Posterior vena cava (tissue), 2 donors: ENCODE results near the gene HPCAL4. TPM values are rescaled to one million over a fixed set of nuclear protein-coding genes. Genes with fewer than 3 reads are reported as not detected.

Experiments
- DNase-seq: peaks from one replicate; pipeline ENCODE4 v3.0.0-alpha.2; 2020; ENCODE audit warnings: low spot score
- intact Hi-C, 2 donors: fragments of 100-400 bp; cut with DNase I; formaldehyde crosslinking; loops; one replicate each; pipeline versions ENCODE4 v1.14.1 to v1.14.2; 2022 to 2023
- long read RNA-seq, 2 donors: library from polyadenylated mRNA; unstranded; transcript quantifications; one replicate each; pipeline ENCODE4 v2.0.0, GENCODE V29; 2020 to 2021
- total RNA-seq, 2 donors: library from RNA; stranded (reverse); fragmentation: NEBNext Ultra II Directional; extraction: Animal tissue kit (Norgen Biotek cat#: 25700); gene quantifications; one replicate each; pipeline ENCODE4 v1.2.1, GENCODE V29; 2021
- donor health status: DM: yes; HTN: yes; CAD: no.
- donor health status: DM: yes; HTN: yes; CAD: no.

Gene HPCAL4
- total RNA-seq, result under 1 TPM in 1 of 2 donors, not detected in 1; 0.09 TPM
- long read RNA-seq, donor 1, result 0 reads
- long read RNA-seq, donor 2, result 0 reads

DNA sequence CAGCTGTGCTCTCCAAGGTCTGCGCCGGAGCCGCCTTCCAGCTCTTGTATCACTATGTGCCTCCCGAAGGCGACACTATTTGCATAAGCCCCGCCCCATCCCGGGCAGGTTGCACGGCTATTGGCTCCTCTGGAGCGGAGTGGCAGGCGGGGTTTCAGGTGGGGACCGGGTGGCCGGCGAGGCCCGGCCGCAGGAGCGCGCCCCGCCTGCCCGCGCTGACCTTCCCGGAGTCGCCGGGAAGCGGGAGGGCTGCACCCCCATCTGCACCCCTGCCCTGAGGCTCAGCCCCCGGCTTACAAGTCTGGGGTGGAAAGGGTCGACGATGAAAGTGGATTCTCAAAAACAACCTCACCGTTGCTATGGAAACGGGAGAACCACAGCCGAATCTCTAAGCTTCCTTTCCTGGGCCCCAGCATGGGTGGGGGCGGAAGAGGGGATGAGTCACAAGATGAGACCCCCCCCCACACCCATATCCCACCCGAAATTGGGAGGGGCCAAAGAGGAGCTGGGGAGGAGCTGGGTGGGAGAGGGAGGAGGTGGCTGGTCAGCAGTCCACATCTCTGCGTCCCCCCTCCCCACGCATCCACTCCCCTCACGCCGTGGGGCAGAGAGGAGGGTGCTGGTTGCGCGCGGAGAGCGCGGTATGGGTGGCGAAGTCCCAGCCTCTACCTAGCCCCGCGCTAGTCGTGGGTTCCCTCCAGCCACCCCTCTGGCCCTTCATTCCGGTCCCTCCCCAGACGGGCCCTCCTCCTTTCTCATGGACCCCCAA, at the start of gene HPCAL4:
Gene HPCAL4 (minus strand): TSS at position 51 of the 769 bp plus-strand sequence. CDS start 6,830 bp downstream, outside the sequence.
- peak; percentile 94 for DNase-seq
- intact Hi-C loops, result no loop called here

DNA sequence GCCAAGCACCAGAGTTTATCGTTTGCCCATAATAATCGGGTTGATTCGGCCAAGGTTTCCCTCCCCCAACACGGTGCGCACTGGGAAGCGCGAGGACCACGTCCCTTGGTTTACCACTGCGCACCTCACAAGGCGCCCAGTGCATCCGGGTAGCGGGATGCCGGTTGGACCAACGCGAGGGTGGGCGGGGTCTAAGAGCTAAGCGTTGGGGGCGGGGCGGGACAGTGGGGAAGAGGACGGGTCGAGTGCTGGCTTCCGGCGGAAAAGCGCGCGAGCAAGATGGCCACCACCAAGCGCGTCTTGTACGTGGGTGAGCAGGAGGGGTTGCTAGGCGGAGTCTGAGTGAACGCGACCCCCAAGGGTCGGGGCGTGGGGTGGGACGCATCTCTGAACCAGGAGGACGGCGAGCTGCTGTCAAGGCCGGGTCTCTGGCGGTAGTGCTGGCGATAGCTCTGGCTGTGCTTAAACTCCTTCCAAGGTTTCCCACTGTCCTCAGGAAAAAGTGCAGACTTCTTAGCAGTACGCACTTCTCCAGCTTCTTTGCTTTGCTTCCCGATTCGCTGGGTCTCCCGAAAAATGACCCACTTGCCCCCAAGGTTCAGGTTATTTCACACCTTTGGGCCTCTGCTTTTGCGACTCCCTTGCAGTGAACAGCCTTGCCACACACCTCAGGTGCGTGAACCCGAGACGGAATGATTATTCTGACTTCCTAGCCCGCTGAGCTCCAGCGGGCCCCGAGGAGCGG, 47.6 kb upstream of the HPCAL4 start, which contains the start of gene PPIE:
Gene PPIE (plus strand): TSS at position 261 of the 745 bp plus-strand sequence. CDS start 19 bp downstream, at position 280.
- peak; percentile 99 for DNase-seq
- intact Hi-C loops, result no loop called here

DNA sequence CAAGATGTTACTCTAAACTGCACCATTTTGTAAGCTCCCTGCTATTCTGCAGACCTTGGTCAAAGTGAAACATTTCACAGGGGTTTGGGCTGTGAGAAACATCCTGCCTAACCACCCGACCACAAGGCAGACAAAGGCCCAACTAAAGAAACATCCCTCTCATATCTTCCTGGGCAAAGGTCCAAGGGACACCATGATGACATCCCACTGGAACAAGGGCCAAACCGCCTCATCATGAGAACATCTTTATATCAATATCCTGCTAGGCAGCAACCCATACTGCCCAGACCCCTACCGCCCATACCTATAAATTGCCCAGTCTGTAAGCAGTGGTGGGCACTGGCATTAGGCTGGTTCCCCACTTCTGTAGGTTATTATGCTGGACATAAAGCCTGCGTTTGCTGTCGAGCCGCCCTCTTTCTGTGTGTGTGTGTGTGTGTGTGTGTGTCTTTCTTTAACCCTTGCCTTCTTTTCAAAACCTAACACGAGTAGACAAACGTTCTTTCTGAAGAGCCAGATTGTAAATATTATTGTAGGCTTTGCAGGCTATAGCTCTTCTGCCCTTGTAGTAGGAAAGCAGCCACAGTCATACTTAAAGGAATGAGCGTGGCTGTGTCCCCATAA, 46.4 kb upstream of the HPCAL4 start:
- no peak for DNase-seq
- intact Hi-C loops, result no loop called here

DNA sequence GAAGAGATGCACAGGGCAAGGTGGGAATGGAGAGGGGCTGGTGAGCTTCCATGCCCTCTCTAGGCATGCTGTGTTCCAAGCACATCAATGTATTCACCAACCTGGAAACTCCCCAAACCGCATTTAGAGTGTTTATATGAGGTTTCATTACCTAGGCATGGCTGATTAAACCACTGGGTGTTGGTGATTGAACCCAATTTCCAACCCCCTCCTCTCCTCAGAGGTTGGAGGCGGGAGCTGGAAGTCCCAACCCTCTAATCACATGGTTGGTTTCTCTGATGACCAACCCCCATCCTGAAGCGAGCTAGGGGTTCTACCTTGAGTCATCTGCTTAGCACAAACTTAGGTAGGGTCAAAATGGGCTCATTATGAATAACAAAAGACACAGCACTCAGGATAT, 44.5 kb upstream of the HPCAL4 start:
- intact Hi-C loops, result no loop called here
- DNase-seq, result no peak

DNA sequence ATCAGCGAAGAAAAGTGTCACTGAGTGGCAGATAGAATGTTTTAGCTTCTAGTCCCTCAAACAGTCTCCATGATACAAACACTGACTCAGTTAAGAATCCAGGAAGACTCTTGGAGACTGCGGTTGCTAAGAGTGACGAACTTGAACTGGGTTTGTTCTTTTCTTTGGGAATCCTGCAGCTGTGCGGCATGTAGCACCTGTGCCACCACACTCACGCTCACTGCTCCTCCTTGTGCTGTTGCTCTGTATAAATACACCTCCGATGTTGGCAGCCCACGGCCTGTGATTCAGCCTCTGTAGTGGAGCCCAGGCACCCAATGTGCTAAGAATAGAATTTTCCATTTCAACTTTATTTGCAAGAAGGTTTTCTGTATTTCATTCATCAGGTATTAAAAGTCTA, 41.9 kb upstream of the HPCAL4 start:
- no peak for DNase-seq
- intact Hi-C loops, result no loop called here

DNA sequence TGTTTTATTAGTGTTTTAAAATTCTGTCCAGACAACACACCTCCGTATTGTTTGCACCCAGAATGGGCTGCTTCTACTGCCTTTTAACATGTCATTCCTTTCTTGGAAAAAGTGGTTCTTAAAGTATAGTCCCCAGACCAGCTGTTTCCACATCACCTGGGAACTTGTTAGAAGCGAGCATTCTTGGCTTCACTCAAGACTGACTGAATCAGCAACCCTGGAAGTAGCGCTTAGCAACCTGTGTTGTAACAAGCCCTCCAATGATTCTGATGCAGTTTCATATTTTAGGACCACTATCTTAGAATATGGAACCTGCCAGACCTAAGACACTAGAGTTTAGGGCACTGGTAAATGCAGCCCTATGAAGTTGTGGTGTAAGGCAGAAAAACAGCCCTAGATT, 41.5 kb upstream of the HPCAL4 start:
- DNase-seq, result no peak
- intact Hi-C loops, result no loop called here

DNA sequence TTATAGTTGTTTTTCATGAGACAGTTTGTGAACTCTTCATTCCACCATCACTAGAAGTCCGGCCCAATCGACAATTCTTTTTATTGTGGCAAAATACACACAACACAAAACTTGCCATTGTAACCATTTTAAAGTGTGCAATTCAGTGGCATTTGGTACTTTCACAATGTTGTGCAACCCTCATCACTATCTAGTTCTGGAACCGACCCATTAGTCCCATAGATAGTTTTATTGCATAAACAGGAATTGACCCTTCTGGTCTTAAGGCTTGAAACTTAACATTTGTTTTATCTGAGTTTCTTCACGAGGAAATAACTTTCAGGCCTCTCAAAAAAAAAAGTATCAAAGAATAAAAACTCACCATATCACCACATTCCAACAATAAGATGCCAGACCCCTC, 38.6 kb upstream of the HPCAL4 start:
- intact Hi-C loops, result loop anchor here in 1 of 2 donors (10.0 kb wide), 1 partner anchor 125 kb away; no protein-coding TSS in a partner anchor

DNA sequence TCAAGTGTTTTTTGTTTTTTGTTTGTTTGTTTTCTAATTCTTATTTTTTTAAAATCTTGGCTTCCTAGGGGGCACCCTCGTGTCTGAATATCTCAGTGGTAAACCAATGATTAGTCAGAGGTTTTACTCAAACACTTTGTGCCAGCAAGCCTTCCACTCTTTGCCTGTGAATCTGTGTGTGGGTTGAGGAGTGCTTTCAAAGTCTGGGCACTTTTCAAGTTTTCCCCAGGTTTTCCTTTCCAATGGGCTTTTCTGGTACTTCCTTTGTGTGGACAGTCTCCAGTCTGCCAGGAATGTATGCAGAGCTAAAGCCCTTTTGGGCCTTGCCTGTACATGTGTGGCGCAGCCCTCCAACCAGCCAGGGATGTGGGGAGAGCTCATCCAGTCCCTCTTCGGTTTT, 37.8 kb upstream of the HPCAL4 start:
- intact Hi-C loops, result loop anchor here in 1 of 2 donors (10.0 kb wide), 1 partner anchor 124 kb away; no protein-coding TSS in a partner anchor
- no peak for DNase-seq

More for the DNA sequence above, 38.6 kb upstream of the HPCAL4 start:
- DNase-seq, result no peak

DNA sequence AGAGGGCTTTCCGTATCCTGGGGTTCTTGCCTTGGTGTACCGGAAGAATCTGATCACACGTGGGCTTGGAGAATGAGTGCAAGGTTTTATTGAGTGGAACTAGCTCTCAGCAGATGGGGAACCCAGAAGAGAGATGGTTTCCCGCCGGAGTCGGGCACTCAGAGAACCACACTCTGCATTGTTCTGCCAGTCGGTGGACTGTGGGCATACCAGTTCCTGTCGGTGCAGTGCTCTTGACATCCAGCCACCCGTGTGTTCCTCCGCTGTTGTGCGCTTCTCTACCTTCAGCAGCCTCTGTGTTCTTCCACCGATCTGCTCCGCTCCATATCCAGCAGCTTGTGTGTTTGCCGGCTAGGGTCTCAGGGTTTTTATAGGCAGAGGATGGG, 36.7 kb upstream of the HPCAL4 start:
- DNase-seq, result no peak
- intact Hi-C loops, result loop anchor here in 1 of 2 donors (10.0 kb wide), 1 partner anchor 123 kb away; no protein-coding TSS in a partner anchor

DNA sequence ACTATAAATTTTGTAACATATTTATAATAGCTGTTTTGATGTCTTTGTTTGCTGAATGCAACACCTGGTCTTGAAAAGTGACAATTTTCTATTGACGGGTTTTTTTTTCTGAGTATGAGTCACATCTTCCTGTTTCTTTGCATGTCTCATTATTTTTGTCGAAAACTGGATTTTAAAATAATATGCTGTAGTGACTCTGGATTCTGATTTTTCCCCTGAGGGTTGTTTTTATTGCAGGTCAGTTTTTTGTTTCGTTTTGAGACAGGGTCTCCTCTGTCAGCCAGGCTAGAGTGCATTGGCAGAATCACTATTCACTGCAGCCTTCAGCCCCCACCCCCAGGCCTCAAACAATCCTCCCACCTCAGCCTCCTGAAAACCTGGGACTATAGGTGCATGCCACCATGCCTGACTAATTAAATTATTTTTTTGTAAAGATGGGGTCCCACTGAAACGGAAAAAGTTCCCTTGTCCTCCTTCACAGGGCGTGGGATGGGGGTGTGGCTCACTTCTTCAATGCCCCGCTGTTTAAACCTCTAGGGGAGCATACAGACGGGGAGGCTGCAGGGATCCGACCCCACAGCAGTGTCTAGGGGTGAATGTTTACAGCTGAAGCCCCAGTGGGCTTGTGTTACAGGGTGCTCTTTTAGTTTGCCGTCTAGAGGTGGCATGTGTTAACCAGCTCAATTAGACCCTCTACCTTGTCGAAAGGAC, 36.1 kb upstream of the HPCAL4 start:
- DNase-seq, result no peak
- intact Hi-C loops, result loop anchor here in 1 of 2 donors (10.0 kb wide), 1 partner anchor 123 kb away; no protein-coding TSS in a partner anchor

DNA sequence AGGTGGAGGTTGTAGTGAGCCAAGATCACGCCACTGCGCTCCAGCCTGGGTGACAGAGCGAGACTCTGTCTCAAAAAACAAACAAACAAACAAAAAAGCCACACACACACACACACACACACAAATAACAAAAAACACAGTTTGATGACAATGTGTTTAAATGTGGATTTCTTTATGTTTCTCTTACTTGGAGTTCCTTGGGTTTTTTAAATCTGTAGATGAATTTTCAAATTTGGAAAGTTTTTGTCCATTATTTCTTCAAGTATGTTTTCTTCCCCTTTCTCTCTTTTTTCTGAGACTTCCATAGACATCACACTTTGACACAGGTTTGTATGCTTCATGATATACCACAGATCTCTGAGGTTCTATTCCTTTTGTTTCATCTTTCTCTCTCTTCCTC, 35.4 kb upstream of the HPCAL4 start:
- intact Hi-C loops, result loop anchor here in 1 of 2 donors (10.0 kb wide), 1 partner anchor 122 kb away; no protein-coding TSS in a partner anchor
- no peak for DNase-seq

DNA sequence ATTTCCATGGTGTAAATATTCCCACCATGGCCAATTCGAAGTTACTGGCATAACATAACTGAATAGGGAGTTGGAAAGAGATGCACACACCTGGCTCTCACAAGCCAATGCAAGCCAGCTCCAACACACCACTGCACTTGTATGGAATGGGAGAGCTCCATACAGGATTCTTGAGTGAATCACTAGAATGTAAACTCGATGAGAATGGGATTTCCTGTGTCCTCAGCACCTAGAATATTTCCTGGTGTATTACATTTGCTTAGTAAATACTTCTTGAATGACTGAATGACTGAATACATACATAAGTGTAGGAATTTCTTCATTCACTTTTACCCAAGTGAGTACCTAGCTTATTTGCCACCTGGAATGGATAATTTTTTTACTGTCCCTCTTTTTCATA, 31.3 kb upstream of the HPCAL4 start:
- DNase-seq, result no peak
- intact Hi-C loops, result loop anchor here in 1 of 2 donors (10.0 kb wide), 1 partner anchor 118 kb away; no protein-coding TSS in a partner anchor

DNA sequence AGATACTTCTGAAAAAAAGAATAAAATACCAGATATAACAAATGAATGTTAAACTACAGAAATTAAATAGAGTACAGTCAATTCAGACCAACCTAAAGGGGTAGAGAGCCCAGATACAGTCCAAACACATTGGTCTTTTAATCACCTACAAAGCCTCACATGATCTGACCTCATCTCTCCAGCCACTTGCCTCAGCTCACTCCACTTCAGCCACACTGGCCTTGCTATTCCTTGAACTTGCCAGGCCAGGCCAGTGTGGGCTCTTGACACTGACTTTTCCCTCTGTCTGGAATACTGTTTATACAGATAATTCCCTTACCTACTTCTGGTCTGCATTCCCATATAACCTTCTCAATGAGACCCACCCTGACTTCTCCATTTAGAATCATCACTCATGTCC, 30.4 kb upstream of the HPCAL4 start:
- intact Hi-C loops, result loop anchor here in 1 of 2 donors (10.0 kb wide), 1 partner anchor 117 kb away; no protein-coding TSS in a partner anchor
- DNase-seq, result no peak

DNA sequence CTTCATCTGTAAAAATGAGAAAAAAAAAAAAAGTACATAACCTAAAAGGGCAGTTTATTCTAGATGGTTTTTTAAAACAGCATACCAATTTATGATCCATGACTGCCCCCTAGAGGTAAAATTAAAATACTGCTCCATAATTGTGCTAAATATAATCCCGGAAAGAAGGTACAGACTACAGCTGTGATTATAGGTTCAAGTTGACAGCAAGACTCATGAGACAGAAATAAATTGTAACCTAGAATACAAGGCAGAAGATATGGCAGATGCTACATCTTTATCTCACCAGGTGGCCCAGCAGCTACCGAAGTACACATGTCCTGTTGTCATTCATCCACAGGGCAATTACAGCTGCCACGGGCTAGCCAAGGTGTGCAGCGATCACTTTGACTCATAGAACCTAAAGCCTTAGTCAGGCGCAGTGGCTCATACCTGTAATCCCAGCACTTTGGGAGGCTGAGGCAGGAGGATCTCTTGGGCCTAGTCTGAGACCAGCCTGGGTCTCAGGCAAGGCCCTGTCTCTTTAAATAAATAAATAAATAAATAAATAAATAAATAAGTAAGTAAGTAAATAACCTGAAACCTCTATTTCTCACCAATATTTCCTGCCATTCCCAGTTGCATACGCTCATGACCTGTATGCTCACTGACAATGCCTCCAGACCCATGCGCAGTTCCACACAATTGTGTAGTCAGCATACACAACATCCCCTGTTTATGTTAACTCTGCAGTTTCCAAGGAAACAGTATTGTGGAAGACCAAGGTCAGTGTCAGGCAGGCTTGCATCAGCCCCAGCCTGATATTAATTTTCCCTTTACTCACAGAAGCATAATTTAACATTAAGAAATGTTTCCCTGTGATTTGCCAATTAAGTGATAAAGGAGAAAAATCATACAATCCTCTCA, 29.1 kb upstream of the HPCAL4 start:
- intact Hi-C loops, result loop anchor here in 1 of 2 donors (10.0 kb wide), 1 partner anchor 116 kb away; no protein-coding TSS in a partner anchor
- no peak for DNase-seq

DNA sequence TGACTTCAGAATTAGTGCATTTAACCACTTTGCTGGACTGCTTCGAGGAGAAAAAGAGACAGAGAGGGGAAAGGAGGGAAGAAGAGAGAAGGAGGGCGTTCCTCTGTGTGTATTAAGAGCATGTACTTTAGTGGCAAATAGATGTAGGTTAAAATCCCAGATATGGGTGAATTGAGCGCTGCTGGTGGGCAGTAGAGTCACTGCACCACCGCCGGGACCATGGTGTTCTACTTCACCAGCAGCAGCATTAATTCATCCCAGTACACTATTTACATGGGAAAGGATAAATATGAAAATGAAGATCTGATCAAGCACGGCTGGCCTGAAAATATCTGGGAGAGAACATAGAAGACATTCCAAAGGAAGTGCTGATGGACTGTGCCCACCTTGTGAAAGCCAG, 26.6 kb upstream of the HPCAL4 start:
- intact Hi-C loops, result no loop called here
- no peak for DNase-seq

DNA sequence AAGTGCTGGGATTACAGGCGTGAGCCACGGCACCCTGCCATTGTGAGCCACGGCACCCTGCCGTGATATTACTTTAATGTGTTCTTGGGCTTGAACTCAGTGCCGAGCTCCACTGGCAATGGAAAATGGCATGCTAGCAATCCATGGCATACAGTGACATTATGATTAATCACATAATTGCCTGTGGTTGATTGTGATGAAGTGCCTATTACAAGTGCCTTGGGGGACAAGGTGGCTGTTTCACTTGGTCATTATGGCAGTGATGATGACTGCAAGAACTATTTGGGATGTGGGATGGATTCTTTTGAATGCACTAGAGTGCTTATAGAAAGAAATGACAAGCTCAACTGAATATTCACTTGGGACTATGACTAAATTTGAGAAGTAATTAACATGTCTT, 22.3 kb upstream of the HPCAL4 start:
- no peak for DNase-seq
- intact Hi-C loops, result no loop called here

DNA sequence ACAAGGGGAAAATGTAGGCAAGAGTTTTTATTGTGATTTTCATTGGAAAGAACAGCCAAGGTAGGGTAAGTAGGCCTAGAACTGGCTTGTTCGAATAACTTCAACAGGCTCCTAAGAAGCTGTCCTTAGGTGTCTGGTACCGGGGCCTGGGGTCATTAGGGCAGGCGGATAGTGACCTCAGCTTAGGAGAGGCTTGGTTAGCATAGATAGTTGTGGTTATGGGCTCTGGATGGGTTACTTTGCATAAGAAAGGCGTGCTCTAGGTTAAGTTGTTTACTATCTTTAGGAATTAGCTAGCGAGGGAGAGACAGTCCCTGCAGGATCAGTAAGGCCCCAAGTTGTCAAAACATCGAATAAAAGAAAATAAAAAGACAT, 20.7 kb upstream of the HPCAL4 start:
- DNase-seq, result no peak
- intact Hi-C loops, result no loop called here
